Endothelial cell of umbilical vein (primary cell): ENCODE data around the gene CIP2A. TPM values are rescaled to one million over a fixed set of nuclear protein-coding genes. Genes with fewer than 3 reads are reported as not detected.

ENCODE experiments used
- BruUV-seq: library from RNA; stranded (reverse); fragments of 400-500 nt; replicated peaks from 2 replicates; lab custom pipeline; 2021; lab: Mats Ljungman, UMichigan
- CTCF ChIA-PET: fragments of 300-600, 350-600 bp; sonication (Branson Sonifier 250); formaldehyde crosslinking; loops from one replicate; lab custom pipeline; 2021; ENCODE audit warnings: antibody characterized with exemption, inconsistent platforms; lab: Charles Lee
- POLR2A ChIA-PET: fragments of 300-600, 350-600 bp; sonication (Branson Sonifier 250); formaldehyde crosslinking; loops from one replicate; lab custom pipeline; 2021; ENCODE audit warnings: antibody characterized with exemption, inconsistent platforms; lab: Charles Lee
- DNase-seq: peaks from one replicate; pipeline ENCODE4 v3.0.0-alpha.2; 2011; ENCODE audit warnings: low read depth, low spot score
- FAIRE-seq: peaks from 2 replicates; lab custom pipeline; 2011; peaks lifted over from hg19 to GRCh38; lab: Jason Lieb, UNC
- H2AFZ ChIP-seq: 2 replicates; pipeline ENCODE4 v1.6.0; 2012; ENCODE audit warnings: low read depth, low read length, control low read depth, inconsistent platforms
- H3K27ac ChIP-seq: 2 replicates; pipeline ENCODE4 v1.5.1; 2011; ENCODE audit warnings: low read depth, mild to moderate bottlenecking, control low read depth, low read length, moderate library complexity; ENCODE audit not compliant: insufficient read depth
- H3K27me3 ChIP-seq, 2 experiments: 2 replicates each; pipeline versions ENCODE4 v1.6.0 to v1.6.1; 2011; ENCODE audit warnings: low read length in 2 of 2, mixed read lengths in 1 of 2; ENCODE audit not compliant: control insufficient read depth in 2 of 2, insufficient read depth in 2 of 2
- H3K36me3 ChIP-seq, 2 experiments: 2 replicates in 1 of 2; 3 replicates in 1 of 2; pipeline ENCODE4 v1.5.1; 2011; ENCODE audit warnings: low read length in 2 of 2, mild to moderate bottlenecking in 1 of 2, moderate library complexity in 1 of 2; ENCODE audit not compliant: control insufficient read depth in 2 of 2, insufficient read depth in 2 of 2; ENCODE audit errors: extremely low read depth in 1 of 2
- H3K4me1 ChIP-seq: 3 replicates; pipeline ENCODE4 v1.5.1; 2011; ENCODE audit warnings: mild to moderate bottlenecking, low read length; ENCODE audit not compliant: control insufficient read depth, insufficient read depth; ENCODE audit errors: extremely low read depth
- H3K4me2 ChIP-seq: 2 replicates; pipeline ENCODE4 v1.6.1; 2011; ENCODE audit warnings: low read length, control low read depth, mixed read lengths; ENCODE audit not compliant: insufficient read depth
- H3K4me3 ChIP-seq, 3 experiments: fragments of 200-600 bp in 1 of 3; sonication (generic), shearing (Covaris generic) in 1 of 3; replicated peaks in 1 of 3; 2 replicates each; pipeline ENCODE4 v1.5.1; 2011 to 2016; ENCODE audit warnings: control low read depth in 3 of 3, low read length in 3 of 3, mild to moderate bottlenecking in 2 of 3, inconsistent platforms in 1 of 3, low read depth in 1 of 3, moderate library complexity in 1 of 3; ENCODE audit not compliant: insufficient read depth in 1 of 3
- H3K79me2 ChIP-seq: 2 replicates; pipeline ENCODE4 v1.6.0; 2012; ENCODE audit warnings: low read length, inconsistent platforms; ENCODE audit not compliant: control insufficient read depth, insufficient read depth
- H3K9ac ChIP-seq: replicated peaks from 2 replicates; pipeline ENCODE3; 2011; ENCODE audit warnings: low read length, control low read depth; ENCODE audit not compliant: insufficient read depth; ENCODE audit errors: extremely low read depth
- H3K9me1 ChIP-seq: replicated peaks from 3 replicates; pipeline ENCODE4 v1.6.0; 2011; ENCODE audit warnings: mild to moderate bottlenecking, low read length; ENCODE audit not compliant: control insufficient read depth, insufficient read depth; ENCODE audit errors: extremely low read depth
- H3K9me3 ChIP-seq: replicated peaks from 2 replicates; pipeline ENCODE4 v1.5.1; 2012; ENCODE audit warnings: low read length, inconsistent platforms; ENCODE audit not compliant: control insufficient read depth, insufficient read depth
- H4K20me1 ChIP-seq: replicated peaks from 2 replicates; pipeline ENCODE3; 2011; ENCODE audit warnings: mild to moderate bottlenecking, low read length; ENCODE audit not compliant: control insufficient read depth, insufficient read depth; ENCODE audit errors: extremely low read depth
- EZH2 ChIP-seq: IDR thresholded peaks from 2 replicates; pipeline ENCODE4 v1.6.1; 2012; ENCODE audit warnings: borderline replicate concordance, low read depth, mild to moderate bottlenecking, moderate library complexity, low read length, inconsistent platforms; ENCODE audit not compliant: severe bottlenecking
- FOS ChIP-seq: IDR thresholded peaks from 2 replicates; pipeline ENCODE4 v1.6.1; 2011; ENCODE audit warnings: mild to moderate bottlenecking, low read length, moderate library complexity, borderline replicate concordance; ENCODE audit not compliant: insufficient read depth
- GATA2 ChIP-seq: IDR thresholded peaks from 2 replicates; pipeline ENCODE4 v1.7.0; 2011; ENCODE audit warnings: low read depth, mild to moderate bottlenecking, moderate library complexity, mixed read lengths, low read length; ENCODE audit not compliant: insufficient read length, insufficient read depth
- JUN ChIP-seq: IDR thresholded peaks from 2 replicates; pipeline ENCODE4 v1.6.1; 2011; ENCODE audit warnings: borderline replicate concordance, low read depth; ENCODE audit not compliant: insufficient read length, insufficient read depth
- MYC ChIP-seq: IDR thresholded peaks from one replicate; pipeline ENCODE4 v1.6.1; 2011; ENCODE audit warnings: mild to moderate bottlenecking, low read depth, low read length
- POLR2A ChIP-seq: IDR thresholded peaks from 2 replicates; pipeline ENCODE4 v1.6.1; 2012; ENCODE audit warnings: low read depth, mild to moderate bottlenecking, control low read depth, low read length
- POLR2AphosphoS5 ChIP-seq: IDR thresholded peaks from 2 replicates; pipeline ENCODE4 v1.6.1; 2012; ENCODE audit warnings: low read depth, mild to moderate bottlenecking, control low read depth, low read length, moderate library complexity; ENCODE audit not compliant: insufficient read depth
- dilution Hi-C: fragments of 300-500 bp; cut with MboI; formaldehyde crosslinking; loops from one replicate; pipeline ENCODE4 v1.15.0; 2019; ENCODE audit warnings: low sequenced_read_pairs; ENCODE audit not compliant: extremely low pct_ligation_motif_present
- intact Hi-C: fragments of 100-400 bp; cut with micrococcal nuclease; formaldehyde crosslinking; loops from one replicate; pipeline ENCODE4 v1.10.0; 2022
- polyA plus RNA-seq, 4 experiments: library from polyadenylated mRNA; depleted of rRNA in 3 of 4; stranded (reverse) in 3 of 4; unstranded in 1 of 4; fragments of >200 nt; gene quantifications; 2 replicates each; pipeline versions ENCODE4 v1.2.1 to v1.2.3, GENCODE V29; 2011 to 2012; ENCODE audit warnings: missing spikeins in 1 of 4
- total RNA-seq: library from RNA; stranded (reverse); gene quantifications from 2 replicates; pipeline ENCODE4 v1.2.3, GENCODE V29; 2021
- TF ChIP-seq, protein P1 (sequence below), 2 donors: IDR thresholded peaks; 1 replicate in 1 of 2; 2 replicates in 1 of 2; pipeline ENCODE4 v1.5.1; 2011; ENCODE audit warnings: low read length in 2 of 2, mild to moderate bottlenecking in 2 of 2, moderate library complexity in 2 of 2, control low read depth in 1 of 2, inconsistent platforms in 1 of 2, low read depth in 1 of 2; ENCODE audit not compliant: insufficient read depth in 1 of 2; ENCODE audit errors: extremely low read depth in 1 of 2
- TF ChIP-seq, protein P2 (sequence below): IDR thresholded peaks from 2 replicates; pipeline ENCODE4 v1.6.1; 2011; ENCODE audit not compliant: insufficient read depth, insufficient read length

Gene CIP2A
- total and polyA plus RNA-seq, 2 donors (not counting 3 experiments of a cell fraction or from before 2014, with no cell fraction given): 9.4 to 33.7 TPM

DNA sequence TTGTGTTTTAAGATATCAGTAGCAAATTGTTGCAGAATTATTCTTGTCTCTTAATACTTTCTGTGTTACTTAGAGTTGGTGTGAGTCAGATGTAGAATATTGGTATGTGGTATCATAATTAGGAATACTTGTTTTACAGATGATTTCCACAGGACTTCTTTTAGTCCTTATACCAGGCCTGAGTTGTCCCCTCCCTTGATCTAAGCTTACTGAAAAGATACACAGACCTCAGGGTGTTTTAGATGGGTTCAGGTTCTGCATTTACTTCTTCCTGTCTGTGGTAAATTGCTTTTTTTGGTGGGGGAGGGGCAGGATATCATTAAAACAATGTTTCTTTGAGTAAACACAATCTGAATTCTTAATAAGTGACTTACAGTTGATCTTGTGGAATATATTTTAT, 14.5 kb upstream of the CIP2A start:
- POLR2A ChIA-PET: no interaction called here
- no peak for DNase-seq

DNA sequence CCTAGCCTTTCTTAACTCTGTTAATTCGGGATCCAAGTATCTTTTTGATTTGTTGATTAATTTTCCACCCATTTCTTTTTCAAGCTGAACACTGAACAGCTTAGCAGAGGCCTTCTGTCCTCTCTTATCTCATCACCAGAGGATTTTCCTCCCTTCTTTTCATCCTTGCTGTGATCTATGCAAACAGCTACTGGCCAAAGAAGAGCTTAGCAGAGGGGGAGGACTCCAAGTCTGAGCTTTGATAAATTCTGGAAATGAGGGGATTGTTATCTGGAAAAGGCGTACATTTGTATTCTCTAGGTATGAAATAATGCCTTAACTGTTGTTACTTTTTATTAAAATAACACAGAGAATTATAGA, 13.7 kb upstream of the CIP2A start:
- no peak for FAIRE-seq
- CTCF ChIA-PET: interaction anchor here (0.6 to 2.3 kb wide), 3 partner anchors 9 to 64 kb away, joined by 3 to 5 read pairs (median 3); no protein-coding TSS in a partner anchor

More for the DNA sequence above, 14.5 kb upstream of the CIP2A start:
- no peaks in the 10 kb centered on the region for H4K20me1 ChIP-seq
- no peaks in the 10 kb centered on the region for H3K36me3 ChIP-seq
- peak overlapping the region; percentile 76 for H2AFZ ChIP-seq
- dilution Hi-C loops: no loop called here
- intact Hi-C loops: no loop called here
- FAIRE-seq: peak; percentile 74
- no peak overlapping the region for H3K27ac ChIP-seq
- peak overlapping the region; percentile 51 for H3K4me2 ChIP-seq
- H3K79me2 ChIP-seq: no peaks in the 10 kb centered on the region
- H3K27me3 ChIP-seq: no peaks in the 10 kb centered on the region
- BruUV-seq: no TSS peak
- CTCF ChIA-PET: interaction anchor here (2.3 kb wide), 1 partner anchor 14 kb away, joined by 5 read pairs; no protein-coding TSS in a partner anchor
- TF ChIP-seq EZH2: no peak
- H3K4me1 ChIP-seq: peaks cover 10% of the 10 kb centered on the region
- no peak overlapping the region for H3K9ac ChIP-seq
- H3K9me3 ChIP-seq: no peaks in the 10 kb centered on the region
- no peaks in the 10 kb centered on the region for H3K9me1 ChIP-seq
- no peak overlapping the region for H3K4me3 ChIP-seq

More for the DNA sequence above, 13.7 kb upstream of the CIP2A start:
- H3K27ac ChIP-seq: no peak overlapping the region
- no peak overlapping the region for H3K9ac ChIP-seq
- no peaks in the 10 kb centered on the region for H3K9me3 ChIP-seq
- intact Hi-C loops: no loop called here
- dilution Hi-C loops: no loop called here
- POLR2A ChIA-PET: interaction anchor here (1.3 kb wide), 1 partner anchor 13 kb away, joined by 3 read pairs; no protein-coding TSS in a partner anchor
- H3K27me3 ChIP-seq: no peaks in the 10 kb centered on the region
- no peak for DNase-seq
- H3K4me2 ChIP-seq: no peak overlapping the region
- TF ChIP-seq, protein P1, sequence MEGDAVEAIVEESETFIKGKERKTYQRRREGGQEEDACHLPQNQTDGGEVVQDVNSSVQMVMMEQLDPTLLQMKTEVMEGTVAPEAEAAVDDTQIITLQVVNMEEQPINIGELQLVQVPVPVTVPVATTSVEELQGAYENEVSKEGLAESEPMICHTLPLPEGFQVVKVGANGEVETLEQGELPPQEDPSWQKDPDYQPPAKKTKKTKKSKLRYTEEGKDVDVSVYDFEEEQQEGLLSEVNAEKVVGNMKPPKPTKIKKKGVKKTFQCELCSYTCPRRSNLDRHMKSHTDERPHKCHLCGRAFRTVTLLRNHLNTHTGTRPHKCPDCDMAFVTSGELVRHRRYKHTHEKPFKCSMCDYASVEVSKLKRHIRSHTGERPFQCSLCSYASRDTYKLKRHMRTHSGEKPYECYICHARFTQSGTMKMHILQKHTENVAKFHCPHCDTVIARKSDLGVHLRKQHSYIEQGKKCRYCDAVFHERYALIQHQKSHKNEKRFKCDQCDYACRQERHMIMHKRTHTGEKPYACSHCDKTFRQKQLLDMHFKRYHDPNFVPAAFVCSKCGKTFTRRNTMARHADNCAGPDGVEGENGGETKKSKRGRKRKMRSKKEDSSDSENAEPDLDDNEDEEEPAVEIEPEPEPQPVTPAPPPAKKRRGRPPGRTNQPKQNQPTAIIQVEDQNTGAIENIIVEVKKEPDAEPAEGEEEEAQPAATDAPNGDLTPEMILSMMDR (IDR thresholded peaks at IDR 0.05; ENCODE audit: extremely low read depth in 1 of 2, insufficient read depth in 1 of 2, low read depth in 1 of 2, low read length in 2 of 2): no peak
- TF ChIP-seq FOS (no peak), MYC (no peak), POLR2AphosphoS5 (no peak), POLR2A (no peak), GATA2 (no peak), EZH2 (no peak), JUN (no peak)
- TF ChIP-seq, protein P2, sequence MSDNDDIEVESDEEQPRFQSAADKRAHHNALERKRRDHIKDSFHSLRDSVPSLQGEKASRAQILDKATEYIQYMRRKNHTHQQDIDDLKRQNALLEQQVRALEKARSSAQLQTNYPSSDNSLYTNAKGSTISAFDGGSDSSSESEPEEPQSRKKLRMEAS: no peak
- no TSS peak for BruUV-seq
- H4K20me1 ChIP-seq: no peaks in the 10 kb centered on the region
- H3K79me2 ChIP-seq: no peaks in the 10 kb centered on the region
- no peak overlapping the region for H2AFZ ChIP-seq
- H3K4me3 ChIP-seq: no peak overlapping the region
- H3K4me1 ChIP-seq: peaks cover 10% of the 10 kb centered on the region
- H3K9me1 ChIP-seq: no peaks in the 10 kb centered on the region
- H3K36me3 ChIP-seq: no peaks in the 10 kb centered on the region
